GM18867 (cell line): ENCODE results near the gene SEMA3D.

Source experiments
- ATAC-seq: cut with Tn5 transposase; IDR thresholded peaks from one replicate; pipeline ENCODE4 v1.9.1; 2021; ENCODE audit warnings: mild to moderate bottlenecking, moderate library complexity; ENCODE audit not compliant: unreplicated experiment

Gene SEMA3D

GRCh38 chr7:85039196-85039923, 147.5 kb downstream of the SEMA3D start:
- peak; percentile 95 for ATAC-seq

GRCh38 chr7:85038466-85038865, 148.4 kb downstream of the SEMA3D start:
- no peak for ATAC-seq

DNA sequence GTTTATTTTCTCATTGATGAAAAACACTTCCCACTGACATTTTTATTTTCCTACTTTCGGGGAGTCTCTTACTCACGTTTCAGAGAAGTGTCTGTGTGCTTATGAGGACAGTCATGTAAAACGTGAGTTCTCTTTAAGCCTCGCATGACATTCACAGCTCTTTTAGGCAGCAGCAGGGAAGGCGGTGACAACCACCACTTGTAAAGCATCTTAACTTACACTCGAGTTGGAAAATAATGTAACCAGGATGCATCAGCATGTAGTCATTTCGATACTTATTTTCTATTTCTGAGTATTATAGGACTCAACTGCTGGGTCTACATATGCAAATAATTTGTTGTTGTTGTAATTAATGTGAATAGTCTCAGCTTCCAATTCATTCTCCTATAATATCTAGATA, 153.6 kb downstream of the SEMA3D start:
- ATAC-seq, result peak; percentile 55

DNA sequence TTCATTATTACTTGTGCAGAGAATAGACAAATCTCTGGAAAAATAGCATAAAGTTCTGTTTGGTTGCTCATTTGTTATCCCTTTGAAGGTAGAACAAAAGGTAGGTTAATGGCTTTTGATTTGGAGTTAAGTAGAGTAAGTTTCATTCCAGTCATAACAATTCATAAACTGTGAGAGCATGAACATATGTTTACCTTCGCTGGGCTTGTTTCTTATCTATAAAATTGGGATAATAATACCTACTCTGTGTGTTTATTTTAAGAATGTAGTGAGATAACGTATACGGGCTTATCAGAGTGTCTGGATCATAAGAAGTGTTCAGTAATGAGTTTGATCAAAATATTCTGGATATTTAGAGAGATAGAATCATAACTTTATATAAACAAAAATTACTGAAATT, 155.4 kb downstream of the SEMA3D start:
- no peak for ATAC-seq

DNA sequence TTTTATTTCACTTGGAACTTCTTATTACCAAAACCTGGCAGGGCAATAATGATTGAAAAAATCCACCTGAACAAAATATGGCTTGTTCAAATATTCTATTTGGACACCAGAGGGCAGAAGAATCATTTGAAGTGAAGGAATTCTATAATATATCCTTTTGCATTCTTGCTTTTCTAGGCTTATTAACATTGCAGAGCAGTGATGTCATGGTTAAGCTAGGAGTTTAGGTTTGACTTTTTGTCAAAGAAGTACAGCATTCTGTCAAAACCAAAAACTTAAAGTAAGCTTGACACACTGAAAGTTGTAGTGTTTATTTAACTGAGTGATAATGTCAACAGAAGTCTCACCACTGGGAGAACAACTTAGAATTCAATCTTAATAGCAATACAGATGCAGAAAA, 156.0 kb downstream of the SEMA3D start:
- peak; percentile 70 for ATAC-seq

- ATAC-seq, result peak; percentile 95
Measured at GRCh38 chr7:85025312-85025756, 161.5 kb downstream of the SEMA3D start.

DNA sequence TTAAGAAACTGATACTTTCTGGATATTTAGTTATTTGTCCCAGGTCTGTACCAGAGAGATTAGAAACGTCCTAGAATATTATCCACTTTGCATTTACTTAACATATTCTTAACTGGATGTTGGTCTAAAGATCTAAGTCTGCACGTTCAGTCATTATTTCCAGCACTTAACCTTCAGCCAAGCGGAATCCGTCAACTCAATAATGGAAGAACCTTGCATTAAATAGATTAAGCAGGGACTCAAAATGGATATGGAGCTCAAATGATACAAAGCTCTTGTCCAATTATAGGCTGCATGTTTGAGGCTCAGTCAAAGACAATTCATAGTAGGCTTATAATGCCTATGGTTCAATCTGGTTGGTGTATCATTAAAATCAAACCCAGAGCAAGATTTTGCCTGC, 162.9 kb downstream of the SEMA3D start:
- no peak for ATAC-seq

- no peak for ATAC-seq
Measured at GRCh38 chr7:85023066-85023712, 163.7 kb downstream of the SEMA3D start.

- ATAC-seq, result no peak
Measured at GRCh38 chr7:85022064-85022697, 164.7 kb downstream of the SEMA3D start.

- ATAC-seq, result no peak
Measured at GRCh38 chr7:85021101-85021704, 165.7 kb downstream of the SEMA3D start.

- ATAC-seq, result no peak
Measured at GRCh38 chr7:85019778-85020177, 167.1 kb downstream of the SEMA3D start.

GRCh38 chr7:85019176-85019575, 167.7 kb downstream of the SEMA3D start:
- no peak for ATAC-seq

- ATAC-seq, result no peak
Measured at GRCh38 chr7:85018498-85018897, 168.4 kb downstream of the SEMA3D start.

DNA sequence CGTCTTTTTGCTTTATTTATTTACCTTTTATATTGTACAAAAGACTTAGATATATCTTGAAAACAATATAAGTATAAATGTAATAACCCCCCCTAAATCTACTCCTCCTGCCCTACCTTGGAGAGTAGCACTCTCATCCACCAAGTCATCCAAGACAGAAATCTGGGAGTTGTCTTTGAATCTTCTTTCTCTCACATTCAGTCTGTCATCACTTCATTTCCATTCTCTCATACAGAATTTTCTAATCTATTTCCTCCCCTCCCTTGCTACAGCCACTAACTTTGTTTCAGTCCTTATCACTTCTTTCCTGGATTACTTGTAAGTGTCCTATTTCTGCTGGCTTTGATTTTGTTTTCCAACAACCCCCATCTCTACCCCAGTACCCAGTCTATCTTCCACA, 170.6 kb downstream of the SEMA3D start:
- ATAC-seq, result no peak

DNA sequence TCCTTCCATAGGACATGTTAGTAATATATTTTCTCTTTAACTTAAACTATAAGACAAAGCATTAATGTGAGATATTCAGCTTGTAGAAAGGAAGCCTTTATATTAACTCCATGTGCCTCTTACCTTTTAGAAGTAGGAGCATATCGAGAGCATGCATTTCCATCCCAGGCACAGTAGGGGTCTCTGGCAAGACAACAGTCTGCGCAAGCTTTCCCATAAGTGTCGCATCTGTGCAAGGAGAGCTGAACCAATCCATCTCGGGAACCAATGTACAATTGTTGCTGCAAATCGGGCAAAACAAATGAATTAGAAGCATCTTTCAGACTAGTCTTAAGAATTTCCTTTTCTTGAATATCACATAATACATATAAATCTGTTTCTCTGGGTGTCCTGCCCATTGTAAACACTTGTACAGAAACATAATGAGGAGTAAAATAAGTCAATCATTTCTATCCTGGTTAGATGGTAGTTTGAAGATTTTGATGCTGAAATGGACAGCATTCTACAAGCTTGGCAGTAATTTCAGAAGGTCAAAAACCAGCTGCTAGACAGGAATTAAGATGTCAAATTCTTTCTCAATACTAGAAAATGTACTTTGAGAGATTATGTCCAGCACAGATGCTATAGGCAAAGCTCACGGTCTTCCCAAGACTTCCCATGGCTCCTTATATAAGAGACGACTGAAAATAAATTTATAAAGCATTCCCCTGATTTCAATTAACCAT, 171.8 kb downstream of the SEMA3D start:
- ATAC-seq, result no peak

DNA sequence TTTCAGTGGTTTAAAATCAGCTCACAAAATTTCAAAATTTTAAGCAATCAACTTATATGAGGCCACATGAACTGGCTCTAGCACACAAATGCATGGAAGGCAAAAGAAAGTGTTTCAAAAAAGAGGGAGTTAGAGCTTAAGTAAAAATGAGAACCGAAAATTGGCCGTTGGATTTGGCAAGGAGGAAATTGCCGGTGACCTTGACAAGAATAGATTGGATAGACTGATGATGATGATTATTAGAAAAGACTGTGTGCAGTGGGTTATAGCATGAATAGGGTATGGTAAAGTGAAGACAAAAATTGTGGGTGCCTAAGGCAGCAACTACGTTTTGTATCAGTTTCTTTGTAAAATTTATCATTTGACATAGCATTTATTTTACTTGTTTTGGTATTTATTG, 175.7 kb downstream of the SEMA3D start:
- no peak for ATAC-seq

- ATAC-seq, result no peak
Measured at GRCh38 chr7:85010306-85010705, 176.6 kb downstream of the SEMA3D start.

DNA sequence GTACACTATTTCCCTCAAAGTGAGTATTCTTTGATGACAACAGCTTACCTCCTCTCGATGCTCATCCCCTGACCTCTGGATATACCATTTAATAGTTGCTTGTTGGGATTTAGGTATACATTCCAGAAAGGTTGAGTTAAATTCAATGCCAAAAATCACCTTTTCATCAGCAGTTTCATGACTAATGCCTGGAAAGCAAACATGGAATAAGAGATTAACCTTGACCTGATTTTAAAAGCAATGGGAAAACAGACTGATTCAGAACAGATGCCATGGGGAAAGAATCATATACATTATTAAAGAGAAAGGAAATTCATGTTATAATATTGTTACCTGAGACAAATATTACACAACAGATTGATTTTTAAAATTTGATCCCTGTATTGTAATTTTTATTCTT, 180.1 kb downstream of the SEMA3D start:
- ATAC-seq, result no peak

DNA sequence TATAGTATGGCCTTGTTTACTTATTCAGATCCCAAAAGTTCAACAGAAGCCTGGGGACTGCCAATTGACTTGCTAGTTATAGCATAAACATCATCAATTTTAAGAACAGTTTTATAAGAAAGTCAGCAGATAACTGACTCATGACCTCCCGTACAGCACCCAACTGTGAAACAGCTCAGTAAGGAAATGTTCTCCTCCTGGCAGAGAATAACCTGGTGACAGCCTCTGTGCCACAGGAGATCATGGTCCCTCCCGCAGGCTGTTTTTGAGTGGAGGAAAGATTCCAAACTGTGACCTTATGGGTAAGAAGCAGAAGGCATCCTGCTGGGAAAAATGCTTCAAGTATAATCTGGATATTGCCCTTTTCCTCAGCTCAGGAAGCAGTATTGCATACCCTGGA, 182.5 kb downstream of the SEMA3D start:
- no peak for ATAC-seq

GRCh38 chr7:85001495-85002345, 185.1 kb downstream of the SEMA3D start:
- ATAC-seq, result no peak
